Fibroblast of upper back skin (primary cell): ENCODE data around the gene WNK1.
A peak's percentile ranks its signal among the peaks of the same experiment; 100 is the strongest.
"Not testable (repeated sequence)": the region's sequence is repeated elsewhere in the genome, so short reads cannot be mapped to it uniquely, and the experiment has no call there.

ENCODE experiments used
- DNase-seq: peaks from one replicate; pipeline ENCODE4 v3.0.0-alpha.2; 2013

Gene WNK1

GRCh38 chr12:750366-751191 is 1.8 kb upstream of the WNK1 start:
- DNase-seq, result no peak

- DNase-seq, result peak; percentile 97
Measured at GRCh38 chr12:751192-751998, 984 bp upstream of the WNK1 start.

- DNase-seq, result peak; percentile 35
Measured at GRCh38 chr12:752695-753610, 574 bp downstream of the WNK1 start.

DNA sequence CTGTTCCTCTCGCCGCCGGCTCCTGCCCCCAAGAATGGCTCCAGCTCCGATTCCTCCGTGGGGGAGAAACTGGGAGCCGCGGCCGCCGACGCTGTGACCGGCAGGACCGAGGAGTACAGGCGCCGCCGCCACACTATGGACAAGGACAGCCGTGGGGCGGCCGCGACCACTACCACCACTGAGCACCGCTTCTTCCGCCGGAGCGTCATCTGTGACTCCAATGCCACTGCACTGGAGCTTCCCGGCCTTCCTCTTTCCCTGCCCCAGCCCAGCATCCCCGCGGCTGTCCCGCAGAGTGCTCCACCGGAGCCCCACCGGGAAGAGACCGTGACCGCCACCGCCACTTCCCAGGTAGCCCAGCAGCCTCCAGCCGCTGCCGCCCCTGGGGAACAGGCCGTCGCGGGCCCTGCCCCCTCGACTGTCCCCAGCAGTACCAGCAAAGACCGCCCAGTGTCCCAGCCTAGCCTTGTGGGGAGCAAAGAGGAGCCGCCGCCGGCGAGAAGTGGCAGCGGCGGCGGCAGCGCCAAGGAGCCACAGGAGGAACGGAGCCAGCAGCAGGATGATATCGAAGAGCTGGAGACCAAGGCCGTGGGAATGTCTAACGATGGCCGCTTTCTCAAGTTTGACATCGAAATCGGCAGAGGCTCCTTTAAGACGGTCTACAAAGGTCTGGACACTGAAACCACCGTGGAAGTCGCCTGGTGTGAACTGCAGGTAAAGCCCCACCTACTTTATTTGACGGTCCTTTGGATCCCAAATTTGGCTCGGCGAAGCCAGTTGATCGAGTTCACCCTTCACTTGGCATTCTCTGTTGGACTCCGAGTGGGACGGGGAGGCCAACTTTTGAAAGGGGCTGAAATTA is 1.5 kb downstream of the WNK1 start:
- peak; percentile 8 for DNase-seq

DNA sequence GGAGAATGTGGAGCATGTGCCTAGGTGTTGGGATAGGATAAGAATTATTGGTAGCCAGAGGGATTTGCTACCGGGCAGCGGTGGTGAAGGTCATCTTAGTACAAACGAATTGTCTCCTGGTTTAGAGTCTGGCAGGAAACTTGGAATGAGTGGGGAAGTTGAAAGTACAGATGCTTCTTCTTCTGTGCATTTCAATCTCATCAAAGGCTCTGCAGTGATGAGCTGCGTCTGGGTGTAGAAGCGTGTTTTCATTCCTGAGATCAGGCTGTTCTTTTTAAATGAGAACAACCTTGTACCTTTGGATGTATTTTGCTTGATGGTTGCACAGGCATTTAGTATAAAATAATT is 2.1 kb downstream of the WNK1 start:
- DNase-seq, result peak; percentile 10

DNA sequence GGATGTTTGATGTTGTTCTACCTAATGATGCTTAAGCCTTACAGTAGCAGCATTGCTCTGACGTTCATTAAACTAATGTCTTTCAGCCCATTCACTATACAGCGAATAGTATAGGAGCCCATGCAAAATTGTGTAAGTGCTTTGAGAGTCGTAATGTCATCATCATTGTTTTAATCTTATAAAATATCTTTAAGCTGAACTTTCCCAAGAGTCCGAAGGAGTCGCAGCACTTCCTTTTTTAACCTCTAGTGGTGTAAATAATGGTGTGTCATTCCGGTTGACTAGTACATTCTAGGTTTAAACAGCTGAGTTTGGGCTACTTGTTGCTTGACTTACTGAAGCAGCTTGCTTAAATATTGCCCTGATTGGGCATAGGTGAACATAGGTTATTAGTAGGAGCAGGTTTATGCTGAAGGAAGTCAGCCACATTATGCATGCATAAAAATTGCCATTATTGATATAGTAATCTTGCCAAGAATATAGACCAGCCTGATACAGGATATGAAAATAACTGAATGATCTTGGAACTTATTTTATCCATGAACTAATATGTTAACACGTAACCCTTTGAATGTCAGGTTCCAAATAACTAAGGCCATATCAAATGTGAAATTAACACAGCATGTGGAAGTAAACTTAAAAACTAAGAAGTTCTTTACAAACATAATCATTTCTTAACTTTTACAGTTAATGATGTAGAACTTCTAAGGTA is 2.6 kb downstream of the WNK1 start:
- DNase-seq, result peak; percentile 63

DNA sequence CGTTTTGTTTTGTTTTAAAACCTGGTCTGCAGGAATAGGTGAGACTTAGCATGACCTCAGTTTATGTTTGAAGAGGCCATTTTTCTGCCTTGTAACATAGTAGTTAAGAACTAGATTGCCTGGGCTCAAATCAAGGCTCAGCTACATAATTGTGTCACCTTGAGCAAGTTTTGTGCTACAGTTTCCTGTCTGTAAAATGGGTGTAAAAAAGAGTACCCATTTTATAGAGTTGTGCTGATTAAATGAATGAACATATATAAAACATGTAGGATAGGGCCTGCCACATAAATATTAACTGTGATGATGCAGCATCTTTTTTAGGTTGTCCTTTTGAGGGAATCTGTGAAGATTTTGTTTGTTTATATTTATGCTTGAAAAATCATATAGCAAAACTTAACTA is 7.2 kb downstream of the WNK1 start:
- DNase-seq, result no peak

DNA sequence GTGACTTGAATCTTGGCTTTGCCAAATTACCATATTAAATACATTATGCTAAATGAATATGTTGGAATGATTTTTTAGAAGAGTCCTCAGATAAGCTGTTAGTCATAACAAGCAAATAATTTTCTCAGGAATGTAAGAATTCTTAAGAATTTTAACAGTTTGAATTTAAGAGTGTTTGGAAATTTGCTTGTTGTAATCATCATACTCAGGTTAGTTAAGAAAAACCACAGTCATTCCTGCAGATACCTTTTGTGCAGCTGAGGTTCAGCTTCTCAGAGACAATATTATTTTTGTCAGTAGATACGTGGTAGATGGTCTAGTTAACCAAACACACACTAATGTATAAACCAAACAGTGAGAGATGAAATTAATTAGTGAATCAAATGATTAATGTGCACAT is 8.9 kb downstream of the WNK1 start:
- DNase-seq, result peak; percentile 14

GRCh38 chr12:765840-766239 is 13.5 kb downstream of the WNK1 start:
- no peak for DNase-seq

DNA sequence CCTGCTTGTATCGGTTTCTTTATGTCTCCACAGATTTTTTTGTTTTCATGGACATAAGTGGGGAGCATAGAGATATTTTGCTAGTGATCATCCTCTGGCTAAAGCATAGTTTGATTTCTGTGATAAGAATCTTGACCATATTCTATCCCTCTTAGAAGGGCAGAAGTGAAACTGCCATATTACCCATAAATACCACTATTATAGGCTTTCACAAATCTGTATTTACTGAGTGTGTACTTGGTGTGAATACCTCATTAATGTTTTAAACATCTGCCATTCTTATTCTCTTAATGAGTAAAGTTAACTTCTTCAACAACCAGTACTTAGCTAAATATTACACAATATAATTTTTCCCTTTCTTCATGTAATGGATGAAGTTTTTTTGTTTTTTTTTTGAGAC is 16.1 kb downstream of the WNK1 start:
- DNase-seq, result no peak

- DNase-seq, result peak; percentile 27
Measured at GRCh38 chr12:770479-770878, 18.1 kb downstream of the WNK1 start.

DNA sequence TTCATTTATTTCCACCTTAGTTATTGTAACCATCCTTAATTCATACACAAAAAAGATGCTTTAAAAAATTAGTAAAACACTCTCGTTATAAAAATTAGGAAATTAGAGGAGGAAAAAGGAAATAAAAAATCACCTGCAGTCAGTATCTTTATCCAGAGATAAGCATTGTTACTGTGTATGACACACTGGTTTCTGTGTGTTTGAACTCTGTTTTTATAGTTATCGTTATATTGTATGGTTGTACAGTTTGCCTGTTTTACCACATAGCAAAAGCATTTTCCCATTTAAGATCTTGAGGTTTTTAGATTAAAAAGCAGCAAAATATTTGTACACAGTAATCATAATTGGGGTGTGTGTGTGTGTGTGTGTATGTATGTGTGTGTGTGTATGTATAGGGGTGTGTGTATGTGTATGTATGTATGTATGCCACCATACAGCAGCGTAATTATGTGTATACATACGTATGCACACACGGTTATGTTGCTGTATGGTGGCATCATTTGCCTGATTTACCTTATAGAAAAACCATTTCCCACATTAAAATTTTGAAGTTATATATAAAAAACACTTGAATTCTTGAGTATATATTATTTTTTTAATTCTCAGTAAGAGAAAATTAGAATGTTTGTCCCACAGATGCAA is 19.8 kb downstream of the WNK1 start:
- no peak for DNase-seq

GRCh38 chr12:774051-774614 is 21.8 kb downstream of the WNK1 start:
- DNase-seq, result no peak

GRCh38 chr12:775973-776771 is 23.8 kb downstream of the WNK1 start:
- DNase-seq, result not testable (repeated sequence)

GRCh38 chr12:776772-777373 is 24.5 kb downstream of the WNK1 start:
- not testable (repeated sequence) for DNase-seq

DNA sequence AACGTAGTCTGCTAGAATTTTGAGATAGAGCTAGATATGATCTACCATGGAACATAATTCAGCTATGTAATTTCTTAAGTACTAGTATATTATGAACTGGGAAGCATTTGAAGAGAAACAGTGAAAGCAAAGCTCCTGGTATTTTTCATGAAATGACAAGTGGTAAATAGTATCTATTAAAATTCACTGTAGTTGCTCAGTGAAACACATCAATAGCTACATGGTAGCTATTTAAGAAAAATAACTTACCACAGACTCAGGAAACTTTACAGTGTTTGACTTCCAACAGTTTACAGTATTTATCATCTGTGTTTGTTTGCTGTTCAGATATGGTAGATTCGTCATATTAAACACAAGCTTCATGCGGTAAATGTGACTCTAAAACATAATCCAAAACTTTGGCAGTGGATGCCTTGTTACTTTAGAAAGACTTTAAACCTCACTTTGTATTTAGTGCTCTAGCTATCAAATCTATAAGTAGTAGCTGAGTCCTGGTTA is 25.2 kb downstream of the WNK1 start:
- no peak for DNase-seq

DNA sequence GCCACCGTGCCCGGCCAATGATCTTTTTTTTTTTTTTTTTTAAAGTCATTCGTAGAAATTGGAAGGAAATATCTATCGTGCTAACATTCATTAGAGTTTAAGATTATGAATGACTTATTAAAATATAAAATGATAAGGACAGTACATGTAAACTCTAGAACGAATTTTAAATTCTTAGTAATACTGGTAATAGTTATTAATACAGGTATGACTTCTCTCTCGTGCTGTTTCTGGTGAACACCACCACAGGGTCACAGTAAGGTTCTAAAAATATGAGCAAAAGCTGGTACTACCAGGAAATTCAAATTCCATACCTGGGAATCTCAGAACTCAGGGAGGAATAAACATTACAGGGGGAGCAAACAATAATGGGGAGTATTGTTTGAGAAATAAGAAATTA is 26.2 kb downstream of the WNK1 start:
- DNase-seq, result no peak

- DNase-seq, result peak; percentile 78
Measured at GRCh38 chr12:779745-780734, 27.7 kb downstream of the WNK1 start.
